OCI-LY1 (cell line): Measurements from ENCODE around the gene KMT5C.

Experiments used
- H2AFZ ChIP-seq: fragments of 200-600 bp; sonication (generic), shearing (Covaris generic); 2 replicates; pipeline ENCODE4 v1.6.0; 2014; ENCODE audit warnings: antibody characterized with exemption, mild to moderate bottlenecking, low read length
- H3F3A ChIP-seq: fragments of 200-600 bp; sonication (generic), shearing (Covaris generic); 2 replicates; pipeline ENCODE4 v1.6.0; 2014; ENCODE audit warnings: mild to moderate bottlenecking, antibody characterized with exemption, low read length, moderate library complexity; ENCODE audit not compliant: insufficient read depth
- H3K27ac ChIP-seq: fragments of 200-600 bp; sonication (generic); 2 replicates; pipeline ENCODE4 v1.5.1; 2014; ENCODE audit warnings: low read length, mixed run types, mild to moderate bottlenecking, low read depth; ENCODE audit not compliant: poor library complexity, severe bottlenecking
- H3K27me3 ChIP-seq: fragments of 200-600 bp; sonication (generic); 2 replicates; pipeline ENCODE4 v1.6.0; 2014; ENCODE audit warnings: antibody characterized with exemption, mild to moderate bottlenecking, low read length, moderate library complexity; ENCODE audit not compliant: insufficient read depth
- H3K36me3 ChIP-seq: fragments of 200-600 bp; sonication (generic); 2 replicates; pipeline ENCODE4 v1.6.1; 2014; ENCODE audit warnings: mild to moderate bottlenecking, antibody characterized with exemption, low read length, moderate library complexity, mixed read lengths; ENCODE audit not compliant: insufficient read depth
- H3K4me1 ChIP-seq: fragments of 200-600 bp; sonication (generic); 2 replicates; pipeline ENCODE4 v1.5.1; 2014; ENCODE audit warnings: mild to moderate bottlenecking, low read length, moderate library complexity; ENCODE audit not compliant: insufficient read depth, severe bottlenecking
- H3K4me2 ChIP-seq: fragments of 200-600 bp; sonication (generic), shearing (Covaris generic); 2 replicates; pipeline ENCODE4 v1.6.1; 2014; ENCODE audit warnings: low read length
- H3K4me3 ChIP-seq: fragments of 200-600 bp; sonication (generic); 2 replicates; pipeline ENCODE4 v1.5.1; 2014; ENCODE audit warnings: low read length, low read depth, mild to moderate bottlenecking, mixed read lengths; ENCODE audit not compliant: poor library complexity, severe bottlenecking
- H3K79me2 ChIP-seq: fragments of 200-600 bp; shearing (Covaris generic); 2 replicates; pipeline ENCODE4 v1.6.1; 2016; ENCODE audit warnings: mixed run types, low read length, mixed read lengths; ENCODE audit not compliant: insufficient read depth
- H3K9ac ChIP-seq: fragments of 200-600 bp; sonication (generic), shearing (Covaris generic); 2 replicates; pipeline ENCODE4 v1.6.1; 2014; ENCODE audit warnings: mild to moderate bottlenecking, low read length, mixed read lengths
- H3K9me2 ChIP-seq: fragments of 200-600 bp; sonication (generic), shearing (Covaris generic); 2 replicates; pipeline ENCODE4 v1.6.1; 2014; ENCODE audit warnings: low read depth, mild to moderate bottlenecking, low read length, mixed read lengths
- H3K9me3 ChIP-seq: fragments of 200-600 bp; shearing (Covaris generic); 2 replicates; pipeline ENCODE4 v1.6.1; 2014; ENCODE audit warnings: low read length, mixed read lengths
- H4K20me1 ChIP-seq: fragments of 200-600 bp; sonication (generic), shearing (Covaris generic); 2 replicates; pipeline ENCODE4 v1.6.0; 2016; ENCODE audit warnings: mild to moderate bottlenecking, low read length; ENCODE audit not compliant: insufficient read depth
- EZH2 ChIP-seq: fragments of 200-600 bp; sonication (generic), shearing (Covaris generic); IDR thresholded peaks from 2 replicates; pipeline ENCODE4 v1.8.0; 2017; ENCODE audit warnings: borderline replicate concordance, mixed run types, mild to moderate bottlenecking, antibody characterized with exemption, low read length, moderate library complexity, mixed read lengths
- TF ChIP-seq, protein P1 (sequence below): fragments of 200-600 bp; sonication (generic), shearing (Covaris generic); IDR thresholded peaks from 2 replicates; pipeline ENCODE4 v1.5.1; 2017; ENCODE audit warnings: mild to moderate bottlenecking, antibody characterized with exemption, low read length, moderate library complexity, mixed read lengths

Gene KMT5C

GRCh38 chr19:55373993-55374757 lies 34.5 kb downstream of the KMT5C start:
- Histone ChIP-seq H3K36me3 (no peaks in the 10 kb centered on the region), H4K20me1 (no peaks in the 10 kb centered on the region), H3K9me2 (no peaks in the 10 kb centered on the region), H3K9ac (no peak overlapping the region), H3K27ac (no peak overlapping the region), H3K27me3 (peaks cover 18% of the 10 kb centered on the region; the same call in 1 of the 2 replicates), H3K79me2 (no peaks in the 10 kb centered on the region), H3K4me3 (no peak overlapping the region), H3F3A (no peaks in the 10 kb centered on the region), H2AFZ (no peak overlapping the region), H3K4me1 (peaks cover 4% of the 10 kb centered on the region), H3K9me3 (no peaks in the 10 kb centered on the region), H3K4me2 (no peak overlapping the region)
- no peak for TF ChIP-seq EZH2
- TF ChIP-seq, protein P1, sequence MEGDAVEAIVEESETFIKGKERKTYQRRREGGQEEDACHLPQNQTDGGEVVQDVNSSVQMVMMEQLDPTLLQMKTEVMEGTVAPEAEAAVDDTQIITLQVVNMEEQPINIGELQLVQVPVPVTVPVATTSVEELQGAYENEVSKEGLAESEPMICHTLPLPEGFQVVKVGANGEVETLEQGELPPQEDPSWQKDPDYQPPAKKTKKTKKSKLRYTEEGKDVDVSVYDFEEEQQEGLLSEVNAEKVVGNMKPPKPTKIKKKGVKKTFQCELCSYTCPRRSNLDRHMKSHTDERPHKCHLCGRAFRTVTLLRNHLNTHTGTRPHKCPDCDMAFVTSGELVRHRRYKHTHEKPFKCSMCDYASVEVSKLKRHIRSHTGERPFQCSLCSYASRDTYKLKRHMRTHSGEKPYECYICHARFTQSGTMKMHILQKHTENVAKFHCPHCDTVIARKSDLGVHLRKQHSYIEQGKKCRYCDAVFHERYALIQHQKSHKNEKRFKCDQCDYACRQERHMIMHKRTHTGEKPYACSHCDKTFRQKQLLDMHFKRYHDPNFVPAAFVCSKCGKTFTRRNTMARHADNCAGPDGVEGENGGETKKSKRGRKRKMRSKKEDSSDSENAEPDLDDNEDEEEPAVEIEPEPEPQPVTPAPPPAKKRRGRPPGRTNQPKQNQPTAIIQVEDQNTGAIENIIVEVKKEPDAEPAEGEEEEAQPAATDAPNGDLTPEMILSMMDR, result no peak

DNA sequence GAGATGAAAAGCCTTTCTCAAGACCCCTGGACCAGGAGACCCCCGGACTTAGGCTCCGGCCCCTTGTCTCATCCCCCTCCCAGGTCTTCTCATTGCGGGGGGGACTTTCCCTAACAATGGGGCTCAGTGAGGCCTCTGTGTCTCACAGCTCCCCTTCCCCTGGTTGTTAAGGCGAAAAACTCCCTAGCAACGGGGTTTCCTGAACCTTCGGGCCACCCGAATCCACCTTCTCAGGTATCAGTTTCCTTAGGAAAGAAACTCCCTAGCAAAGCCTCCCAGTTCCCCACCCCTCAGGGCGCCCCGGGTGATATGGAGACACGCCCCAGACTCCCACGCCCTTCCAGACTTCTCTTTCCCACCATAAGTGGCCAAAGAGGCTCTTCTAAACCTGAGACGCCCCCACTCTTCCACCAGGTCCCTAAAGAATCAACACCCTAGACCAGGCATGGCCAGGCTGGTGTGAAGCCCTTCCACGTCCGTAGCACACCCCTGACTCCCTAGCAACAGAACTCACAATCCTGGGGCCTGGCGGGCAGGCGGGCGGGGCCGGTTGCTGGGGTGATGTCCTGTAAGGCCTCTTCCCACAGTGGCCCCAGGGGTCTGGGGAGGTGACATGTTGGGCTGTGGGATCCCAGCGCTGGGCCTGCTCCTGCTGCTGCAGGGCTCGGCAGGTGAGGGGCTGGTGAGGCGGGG lies 36.7 kb downstream of the KMT5C start, which contains the start of gene TMEM190:
TSS of gene TMEM190 (plus strand) at position 586 of the 693 bp plus-strand sequence. CDS start at position 614, 28 bp downstream.
- Histone ChIP-seq H3K9me3 (no peaks in the 10 kb centered on the region), H3K27ac (no peak within 1 kb of the TSS), H3K9ac (no peak within 1 kb of the TSS), H3K27me3 (peaks cover 18% of the 10 kb centered on the region; the same call in 1 of the 2 replicates), H3K4me2 (no peak within 1 kb of the TSS), H3K4me3 (no peak within 1 kb of the TSS), H3K36me3 (no peaks in the 10 kb centered on the region), H3F3A (no peaks in the 10 kb centered on the region), H2AFZ (no peak within 1 kb of the TSS), H4K20me1 (no peaks in the 10 kb centered on the region), H3K4me1 (no peaks in the 10 kb centered on the region), H3K9me2 (no peaks in the 10 kb centered on the region), H3K79me2 (no peaks in the 10 kb centered on the region)
- no peak for TF ChIP-seq EZH2
- TF ChIP-seq, protein P1, result no peak

GRCh38 chr19:55377356-55378131 lies 37.9 kb downstream of the KMT5C start:
- Histone ChIP-seq H3K36me3 (no peaks in the 10 kb centered on the region), H3K9ac (no peak overlapping the region), H3F3A (no peaks in the 10 kb centered on the region), H3K9me3 (no peaks in the 10 kb centered on the region), H3K27me3 (0 out of 2 replicates have a peak, but pooled peaks cover 11% of the 10 kb centered on the region), H3K4me2 (no peak overlapping the region), H3K4me3 (no peak overlapping the region), H3K9me2 (no peaks in the 10 kb centered on the region), H3K4me1 (no peaks in the 10 kb centered on the region), H3K27ac (no peak overlapping the region), H2AFZ (no peak overlapping the region), H3K79me2 (no peaks in the 10 kb centered on the region), H4K20me1 (no peaks in the 10 kb centered on the region)
- TF ChIP-seq, protein P1, result no peak
- TF ChIP-seq EZH2, result no peak
